ENCODE results near the gene PPOX. TPM values are rescaled to one million over a fixed set of nuclear protein-coding genes. Genes with fewer than 3 reads are reported as not detected.

The PPOX gene
- total RNA-seq, 1 donor from 2014 or later: 48.3 TPM

DNA sequence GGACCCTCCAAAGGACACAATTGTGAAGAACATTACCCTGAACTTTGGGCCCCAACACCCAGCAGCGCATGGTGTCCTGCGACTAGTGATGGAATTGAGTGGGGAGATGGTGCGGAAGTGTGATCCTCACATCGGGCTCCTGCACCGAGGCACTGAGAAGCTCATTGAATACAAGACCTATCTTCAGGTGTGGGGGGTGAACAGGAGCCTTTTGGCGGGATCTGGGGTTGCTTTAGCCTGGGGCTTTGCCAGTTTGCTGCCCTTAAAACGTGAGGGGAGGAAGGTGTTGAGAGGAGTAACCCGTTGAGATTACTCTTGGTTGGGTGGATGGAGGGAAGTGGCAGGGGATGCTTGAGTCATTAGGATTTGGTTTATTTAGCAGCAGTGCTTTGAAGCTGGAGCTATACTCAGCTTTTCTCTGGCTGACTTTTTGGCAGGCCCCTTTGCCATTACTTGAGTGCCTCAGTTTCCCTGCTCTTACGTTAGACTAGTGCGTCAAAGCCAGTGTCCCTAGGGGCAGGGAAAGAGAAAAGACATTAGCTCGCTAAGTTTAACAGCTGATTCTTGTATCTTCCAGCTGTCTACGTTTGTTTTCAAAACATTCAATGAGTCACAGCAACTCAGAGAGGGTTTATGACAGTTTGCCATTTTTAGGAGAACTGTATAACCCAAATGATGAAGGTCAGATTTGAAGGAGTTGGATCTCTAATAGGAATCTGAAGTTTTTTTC lies 40.4 kb downstream of the PPOX start:
- peaks cover 21% of the 10 kb centered on the region for H3K36me3 Mint-ChIP-seq (ENCODE audit: low read depth)

DNA sequence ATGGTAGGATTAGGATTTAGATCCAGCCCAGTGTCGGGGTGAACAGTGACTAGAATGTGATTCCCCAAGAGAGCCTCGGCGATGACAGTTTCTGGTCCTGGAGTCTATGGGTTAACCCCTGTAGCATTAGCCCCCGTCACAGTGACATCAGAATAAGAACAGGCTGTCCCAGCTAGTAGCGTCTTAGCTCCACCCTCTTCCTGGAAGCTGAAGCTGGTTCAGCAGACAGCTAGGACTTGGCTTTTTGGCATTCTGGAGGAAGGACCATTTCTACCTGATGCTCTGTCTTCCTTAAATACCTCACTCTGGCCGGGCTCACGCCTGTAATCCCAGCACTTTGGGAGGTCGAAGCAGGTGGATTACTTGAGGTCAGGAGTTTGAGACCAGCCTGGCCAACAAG lies 40.9 kb downstream of the PPOX start:
- no peak for DNase-seq (ENCODE audit: low read depth, low spot score)
- no peaks in the 10 kb centered on the region for H3K27me3 Mint-ChIP-seq (ENCODE audit: low read depth)
- peaks cover 28% of the 10 kb centered on the region for H3K4me1 Mint-ChIP-seq
- TF ChIP-seq, protein P1, sequence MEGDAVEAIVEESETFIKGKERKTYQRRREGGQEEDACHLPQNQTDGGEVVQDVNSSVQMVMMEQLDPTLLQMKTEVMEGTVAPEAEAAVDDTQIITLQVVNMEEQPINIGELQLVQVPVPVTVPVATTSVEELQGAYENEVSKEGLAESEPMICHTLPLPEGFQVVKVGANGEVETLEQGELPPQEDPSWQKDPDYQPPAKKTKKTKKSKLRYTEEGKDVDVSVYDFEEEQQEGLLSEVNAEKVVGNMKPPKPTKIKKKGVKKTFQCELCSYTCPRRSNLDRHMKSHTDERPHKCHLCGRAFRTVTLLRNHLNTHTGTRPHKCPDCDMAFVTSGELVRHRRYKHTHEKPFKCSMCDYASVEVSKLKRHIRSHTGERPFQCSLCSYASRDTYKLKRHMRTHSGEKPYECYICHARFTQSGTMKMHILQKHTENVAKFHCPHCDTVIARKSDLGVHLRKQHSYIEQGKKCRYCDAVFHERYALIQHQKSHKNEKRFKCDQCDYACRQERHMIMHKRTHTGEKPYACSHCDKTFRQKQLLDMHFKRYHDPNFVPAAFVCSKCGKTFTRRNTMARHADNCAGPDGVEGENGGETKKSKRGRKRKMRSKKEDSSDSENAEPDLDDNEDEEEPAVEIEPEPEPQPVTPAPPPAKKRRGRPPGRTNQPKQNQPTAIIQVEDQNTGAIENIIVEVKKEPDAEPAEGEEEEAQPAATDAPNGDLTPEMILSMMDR (conservative IDR thresholded peaks at IDR 0.05): no peak
- no peaks in the 10 kb centered on the region for H3K9me3 Mint-ChIP-seq
- H3K36me3 Mint-ChIP-seq (ENCODE audit: low read depth): peaks cover 22% of the 10 kb centered on the region
- H3K4me3 Mint-ChIP-seq: no peak overlapping the region
- no peak overlapping the region for H3K27ac Mint-ChIP-seq (ENCODE audit: unreplicated experiment)

More for the DNA sequence above, 40.4 kb downstream of the PPOX start:
- Mint-ChIP-seq H3K4me3 (peak overlapping the region; percentile 21), H3K27ac (ENCODE audit: unreplicated experiment) (no peak overlapping the region), H3K4me1 (peaks cover 34% of the 10 kb centered on the region), H3K27me3 (ENCODE audit: low read depth) (no peaks in the 10 kb centered on the region), H3K9me3 (no peaks in the 10 kb centered on the region)
- DNase-seq (ENCODE audit: low read depth, low spot score): no peak
- TF ChIP-seq, protein P1 (conservative IDR thresholded peaks at IDR 0.05): no peak

DNA sequence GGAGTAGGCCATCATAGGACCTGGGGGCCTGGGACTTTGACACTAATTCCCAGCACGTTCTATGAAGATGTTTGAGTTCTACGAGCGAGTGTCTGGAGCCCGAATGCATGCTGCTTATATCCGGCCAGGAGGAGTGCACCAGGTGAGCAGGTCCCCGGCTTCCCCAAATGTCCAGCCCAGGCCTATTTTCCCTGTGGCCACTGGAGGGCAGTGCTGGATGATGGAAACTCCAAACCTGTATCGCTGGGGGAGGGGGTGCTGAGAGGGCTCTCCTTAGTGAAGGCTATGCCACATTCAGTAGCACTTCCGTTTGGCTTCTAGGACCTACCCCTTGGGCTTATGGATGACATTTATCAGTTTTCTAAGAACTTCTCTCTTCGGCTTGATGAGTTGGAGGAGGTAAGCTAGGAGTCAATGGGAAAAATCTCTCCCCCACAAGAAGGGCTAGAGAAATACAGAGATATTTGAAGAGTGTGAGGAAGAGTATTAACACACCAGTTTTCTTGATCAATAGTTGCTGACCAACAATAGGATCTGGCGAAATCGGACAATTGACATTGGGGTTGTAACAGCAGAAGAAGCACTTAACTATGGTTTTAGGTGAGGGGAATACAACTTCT lies 43.7 kb downstream of the PPOX start:
- no peaks in the 10 kb centered on the region for H3K9me3 Mint-ChIP-seq
- no peak overlapping the region for H3K4me3 Mint-ChIP-seq
- H3K27me3 Mint-ChIP-seq (ENCODE audit: low read depth): no peaks in the 10 kb centered on the region
- no peak overlapping the region for H3K27ac Mint-ChIP-seq (ENCODE audit: unreplicated experiment)
- H3K4me1 Mint-ChIP-seq: peaks cover 18% of the 10 kb centered on the region
- TF ChIP-seq, protein P1 (conservative IDR thresholded peaks at IDR 0.05): peak; percentile 88
- DNase-seq (ENCODE audit: low read depth, low spot score): peak; percentile 73
- peaks cover 30% of the 10 kb centered on the region for H3K36me3 Mint-ChIP-seq (ENCODE audit: low read depth)

DNA sequence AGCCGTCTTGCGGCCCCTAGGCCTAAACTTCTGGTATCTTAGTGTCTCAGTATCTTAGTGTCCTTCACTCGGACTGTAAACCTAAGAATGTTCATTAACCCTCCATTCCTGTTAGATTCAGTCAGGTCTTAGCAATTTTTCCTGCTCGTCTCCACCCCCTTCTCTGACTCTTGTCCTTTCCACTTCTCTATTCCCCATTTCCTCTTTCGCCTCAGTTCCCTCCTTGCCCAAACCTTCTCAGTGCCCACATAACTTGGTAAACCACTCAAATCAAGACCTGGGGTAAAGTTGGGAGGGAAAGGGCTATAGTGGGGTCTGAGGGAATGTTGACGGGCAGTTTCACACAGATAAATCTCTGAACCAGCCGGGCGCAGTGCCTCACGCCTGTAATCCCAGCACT lies 48.1 kb downstream of the PPOX start:
- Mint-ChIP-seq H3K4me3 (no peak overlapping the region), H3K36me3 (ENCODE audit: low read depth) (peaks cover 29% of the 10 kb centered on the region), H3K27ac (ENCODE audit: unreplicated experiment) (no peak overlapping the region), H3K9me3 (no peaks in the 10 kb centered on the region), H3K4me1 (peaks cover 21% of the 10 kb centered on the region), H3K27me3 (ENCODE audit: low read depth) (no peaks in the 10 kb centered on the region)
- TF ChIP-seq, protein P1 (conservative IDR thresholded peaks at IDR 0.05): no peak
- no peak for DNase-seq (ENCODE audit: low read depth, low spot score)

DNA sequence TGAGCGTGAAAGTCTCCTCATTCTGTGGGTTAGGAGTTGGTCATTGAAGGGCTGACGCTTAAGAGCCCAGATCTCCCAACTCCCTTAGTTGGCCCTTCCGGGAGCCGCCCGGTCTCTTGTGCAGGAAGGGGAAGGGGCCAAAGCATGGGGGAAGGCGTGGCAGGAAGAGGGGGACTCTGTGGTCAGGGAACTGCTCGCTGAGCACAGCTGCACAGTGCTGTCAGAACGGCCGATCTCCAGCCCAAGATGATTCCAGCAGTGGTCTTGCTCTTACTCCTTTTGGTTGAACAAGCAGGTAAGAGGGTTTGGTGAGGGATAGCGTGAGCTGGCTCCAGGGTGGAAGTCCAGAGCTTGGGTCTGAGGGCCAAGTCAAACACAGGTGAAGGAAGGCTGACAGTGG lies 48.9 kb downstream of the PPOX start, which contains the start of gene FCER1G:
TSS of gene FCER1G (plus strand) at position 220 of the 400 bp plus-strand sequence. CDS start at position 247, 27 bp downstream.
- DNase-seq (ENCODE audit: low read depth, low spot score): no peak
- H3K9me3 Mint-ChIP-seq: no peaks in the 10 kb centered on the region
- H3K36me3 Mint-ChIP-seq (ENCODE audit: low read depth): peaks cover 26% of the 10 kb centered on the region
- no peak within 1 kb of the TSS for H3K4me3 Mint-ChIP-seq
- peaks cover 15% of the 10 kb centered on the region for H3K4me1 Mint-ChIP-seq
- H3K27ac Mint-ChIP-seq (ENCODE audit: unreplicated experiment): no peak within 1 kb of the TSS
- H3K27me3 Mint-ChIP-seq (ENCODE audit: low read depth): no peaks in the 10 kb centered on the region
- TF ChIP-seq, protein P1 (conservative IDR thresholded peaks at IDR 0.05): no peak
